GM23338 (cell line): ENCODE measurements around the gene MTHFSD.

ENCODE experiments used
- EZH2 ChIP-seq: fragments of 200-600 bp; sonication (generic); IDR thresholded peaks from one replicate; pipeline ENCODE4 v1.8.0; 2017; ENCODE audit warnings: antibody characterized with exemption, mild to moderate bottlenecking, low read depth; ENCODE audit not compliant: unreplicated experiment
- JUNB ChIP-seq: IDR thresholded peaks from one replicate; pipeline ENCODE4 v1.6.1; 2016; ENCODE audit warnings: antibody characterized with exemption; ENCODE audit not compliant: unreplicated experiment
- POLR2AphosphoS5 ChIP-seq: IDR thresholded peaks from 2 replicates; pipeline ENCODE4 v1.6.1; 2016; ENCODE audit warnings: antibody characterized with exemption, low read depth
- TF ChIP-seq, protein P1 (sequence below), 2 experiments: fragments of 200-600 bp in 1 of 2; sonication (generic) in 1 of 2; conservative IDR thresholded peaks; 2 replicates each; pipeline versions ENCODE4 v1.5.1 to v1.6.1; 2016 to 2017; ENCODE audit warnings: antibody characterized with exemption in 2 of 2, low read depth in 2 of 2, mild to moderate bottlenecking in 2 of 2, moderate library complexity in 1 of 2
- TF ChIP-seq, protein P2 (sequence below): IDR thresholded peaks from 2 replicates; pipeline ENCODE4 v1.6.1; 2016; ENCODE audit warnings: antibody characterized with exemption
- TF ChIP-seq, protein P3 (sequence below): IDR thresholded peaks from one replicate; pipeline ENCODE4 v1.6.1; 2018; ENCODE audit warnings: antibody characterized with exemption; ENCODE audit not compliant: unreplicated experiment

DNA sequence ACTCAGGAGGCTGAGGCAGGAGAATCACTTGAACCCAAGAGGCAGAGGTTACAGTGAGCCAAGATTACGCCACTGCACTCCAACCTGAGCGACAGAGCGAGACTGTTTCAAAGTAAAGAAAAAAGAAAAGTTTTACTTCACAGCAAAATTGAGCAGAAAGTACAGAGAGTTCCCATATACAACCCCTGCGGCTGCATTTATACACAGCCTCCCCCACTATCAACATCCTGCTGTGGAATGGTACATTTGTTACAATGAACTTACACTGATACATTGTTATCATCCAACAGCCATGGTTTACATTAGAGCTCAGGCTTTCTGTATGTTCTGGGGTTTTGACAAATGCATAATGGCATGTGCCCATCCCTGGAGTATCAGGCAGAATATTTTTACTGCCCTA lies 2.6 kb upstream of the MTHFSD start:
- TF ChIP-seq, protein P1, sequence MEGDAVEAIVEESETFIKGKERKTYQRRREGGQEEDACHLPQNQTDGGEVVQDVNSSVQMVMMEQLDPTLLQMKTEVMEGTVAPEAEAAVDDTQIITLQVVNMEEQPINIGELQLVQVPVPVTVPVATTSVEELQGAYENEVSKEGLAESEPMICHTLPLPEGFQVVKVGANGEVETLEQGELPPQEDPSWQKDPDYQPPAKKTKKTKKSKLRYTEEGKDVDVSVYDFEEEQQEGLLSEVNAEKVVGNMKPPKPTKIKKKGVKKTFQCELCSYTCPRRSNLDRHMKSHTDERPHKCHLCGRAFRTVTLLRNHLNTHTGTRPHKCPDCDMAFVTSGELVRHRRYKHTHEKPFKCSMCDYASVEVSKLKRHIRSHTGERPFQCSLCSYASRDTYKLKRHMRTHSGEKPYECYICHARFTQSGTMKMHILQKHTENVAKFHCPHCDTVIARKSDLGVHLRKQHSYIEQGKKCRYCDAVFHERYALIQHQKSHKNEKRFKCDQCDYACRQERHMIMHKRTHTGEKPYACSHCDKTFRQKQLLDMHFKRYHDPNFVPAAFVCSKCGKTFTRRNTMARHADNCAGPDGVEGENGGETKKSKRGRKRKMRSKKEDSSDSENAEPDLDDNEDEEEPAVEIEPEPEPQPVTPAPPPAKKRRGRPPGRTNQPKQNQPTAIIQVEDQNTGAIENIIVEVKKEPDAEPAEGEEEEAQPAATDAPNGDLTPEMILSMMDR (conservative IDR thresholded peaks at IDR 0.05; ENCODE audit: low read depth in 2 of 2) = no peak
- TF ChIP-seq, protein P2, sequence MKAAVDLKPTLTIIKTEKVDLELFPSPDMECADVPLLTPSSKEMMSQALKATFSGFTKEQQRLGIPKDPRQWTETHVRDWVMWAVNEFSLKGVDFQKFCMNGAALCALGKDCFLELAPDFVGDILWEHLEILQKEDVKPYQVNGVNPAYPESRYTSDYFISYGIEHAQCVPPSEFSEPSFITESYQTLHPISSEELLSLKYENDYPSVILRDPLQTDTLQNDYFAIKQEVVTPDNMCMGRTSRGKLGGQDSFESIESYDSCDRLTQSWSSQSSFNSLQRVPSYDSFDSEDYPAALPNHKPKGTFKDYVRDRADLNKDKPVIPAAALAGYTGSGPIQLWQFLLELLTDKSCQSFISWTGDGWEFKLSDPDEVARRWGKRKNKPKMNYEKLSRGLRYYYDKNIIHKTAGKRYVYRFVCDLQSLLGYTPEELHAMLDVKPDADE = no peak
- TF ChIP-seq JUNB (no peak), POLR2AphosphoS5 (no peak), EZH2 (no peak)
- TF ChIP-seq, protein P3, sequence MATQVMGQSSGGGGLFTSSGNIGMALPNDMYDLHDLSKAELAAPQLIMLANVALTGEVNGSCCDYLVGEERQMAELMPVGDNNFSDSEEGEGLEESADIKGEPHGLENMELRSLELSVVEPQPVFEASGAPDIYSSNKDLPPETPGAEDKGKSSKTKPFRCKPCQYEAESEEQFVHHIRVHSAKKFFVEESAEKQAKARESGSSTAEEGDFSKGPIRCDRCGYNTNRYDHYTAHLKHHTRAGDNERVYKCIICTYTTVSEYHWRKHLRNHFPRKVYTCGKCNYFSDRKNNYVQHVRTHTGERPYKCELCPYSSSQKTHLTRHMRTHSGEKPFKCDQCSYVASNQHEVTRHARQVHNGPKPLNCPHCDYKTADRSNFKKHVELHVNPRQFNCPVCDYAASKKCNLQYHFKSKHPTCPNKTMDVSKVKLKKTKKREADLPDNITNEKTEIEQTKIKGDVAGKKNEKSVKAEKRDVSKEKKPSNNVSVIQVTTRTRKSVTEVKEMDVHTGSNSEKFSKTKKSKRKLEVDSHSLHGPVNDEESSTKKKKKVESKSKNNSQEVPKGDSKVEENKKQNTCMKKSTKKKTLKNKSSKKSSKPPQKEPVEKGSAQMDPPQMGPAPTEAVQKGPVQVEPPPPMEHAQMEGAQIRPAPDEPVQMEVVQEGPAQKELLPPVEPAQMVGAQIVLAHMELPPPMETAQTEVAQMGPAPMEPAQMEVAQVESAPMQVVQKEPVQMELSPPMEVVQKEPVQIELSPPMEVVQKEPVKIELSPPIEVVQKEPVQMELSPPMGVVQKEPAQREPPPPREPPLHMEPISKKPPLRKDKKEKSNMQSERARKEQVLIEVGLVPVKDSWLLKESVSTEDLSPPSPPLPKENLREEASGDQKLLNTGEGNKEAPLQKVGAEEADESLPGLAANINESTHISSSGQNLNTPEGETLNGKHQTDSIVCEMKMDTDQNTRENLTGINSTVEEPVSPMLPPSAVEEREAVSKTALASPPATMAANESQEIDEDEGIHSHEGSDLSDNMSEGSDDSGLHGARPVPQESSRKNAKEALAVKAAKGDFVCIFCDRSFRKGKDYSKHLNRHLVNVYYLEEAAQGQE = no peak
